IgD-negative memory B cell (primary cell): Measurements from ENCODE around the gene ATP2A2. TPM values are rescaled to one million over a fixed set of nuclear protein-coding genes. Genes with fewer than 3 reads are reported as not detected.
"Not testable (repeated sequence)": the region's sequence is repeated elsewhere in the genome, so short reads cannot be mapped to it uniquely, and the experiment has no call there.

Source experiments
- H3K27ac Mint-ChIP-seq, 3 donors: one replicate each; pipeline ENCODE4 v1.8.0; 2020 to 2022; ENCODE audit warnings: mild to moderate bottlenecking in 3 of 3, mixed read lengths in 3 of 3, moderate library complexity in 1 of 3
- H3K27me3 Mint-ChIP-seq: one replicate; pipeline ENCODE4 v1.8.0; 2021; ENCODE audit warnings: mixed read lengths
- H3K36me3 Mint-ChIP-seq: one replicate; pipeline ENCODE4 v1.8.0; 2020; ENCODE audit warnings: mild to moderate bottlenecking, mixed read lengths
- H3K4me1 Mint-ChIP-seq, 3 donors: one replicate each; pipeline ENCODE4 v1.8.0; 2020 to 2022; ENCODE audit warnings: mixed read lengths in 3 of 3, mild to moderate bottlenecking in 1 of 3
- H3K4me3 Mint-ChIP-seq, 4 donors: one replicate each; pipeline ENCODE4 v1.8.0; 2020 to 2022; ENCODE audit warnings: mild to moderate bottlenecking in 4 of 4, mixed read lengths in 4 of 4, moderate library complexity in 3 of 4
- H3K9me3 Mint-ChIP-seq, 3 donors: one replicate each; pipeline ENCODE4 v1.8.0; 2020 to 2021; ENCODE audit warnings: mixed read lengths in 3 of 3, mild to moderate bottlenecking in 1 of 3
- polyA plus RNA-seq: library from polyadenylated mRNA; unstranded; fragments of 300-500 nt; fragmentation: Illumina TruSeq; gene quantifications from one replicate; pipeline ENCODE4 v1.2.3, GENCODE V29; 2021

Gene ATP2A2
- polyA plus RNA-seq, 1 donor from 2014 or later: 3.5 TPM

DNA sequence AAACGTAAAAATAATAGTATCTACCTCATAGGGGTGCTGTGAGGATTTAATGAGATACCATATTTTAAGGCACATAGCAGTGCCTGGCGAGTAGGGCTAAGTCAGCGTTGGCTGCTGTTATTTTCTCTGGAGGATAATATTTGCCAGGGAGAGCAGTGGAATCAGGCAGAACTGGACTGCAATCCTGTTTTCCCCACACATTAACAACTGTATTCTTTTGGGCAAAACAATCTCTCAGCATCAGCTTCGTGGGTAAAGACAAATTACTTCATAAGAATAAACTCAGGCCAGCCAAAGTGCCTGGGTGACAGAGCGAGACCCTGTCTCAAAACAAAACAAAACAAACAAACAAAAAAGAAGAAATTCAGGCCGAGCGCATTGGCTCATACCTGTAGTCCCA, 29.7 kb upstream of the ATP2A2 start:
- Mint-ChIP-seq H3K4me1 (no peaks in the 10 kb centered on the region), H3K27ac (no peak overlapping the region)

DNA sequence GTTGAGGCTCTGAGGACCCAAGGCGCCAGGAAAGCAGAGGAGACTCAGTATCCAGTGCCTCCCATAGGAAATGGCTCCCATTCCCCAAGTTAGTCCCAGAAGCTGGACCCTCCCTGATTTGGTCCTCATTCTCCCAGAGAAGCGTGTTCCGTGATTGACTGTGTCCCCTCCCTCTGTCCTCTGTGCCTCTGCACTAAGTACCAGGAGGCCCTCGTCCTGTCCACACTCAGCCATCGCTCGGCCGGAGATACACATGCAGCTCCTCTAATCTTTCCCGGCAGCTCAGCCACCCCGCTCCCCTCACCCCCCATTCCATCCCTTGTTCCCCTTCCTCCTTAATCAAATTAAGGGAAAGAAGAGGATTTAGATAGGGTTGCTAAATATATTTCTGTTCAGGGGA, 28.3 kb upstream of the ATP2A2 start:
- no peak overlapping the region for H3K27ac Mint-ChIP-seq
- no peaks in the 10 kb centered on the region for H3K36me3 Mint-ChIP-seq
- H3K9me3 Mint-ChIP-seq: no peaks in the 10 kb centered on the region
- H3K4me1 Mint-ChIP-seq: no peaks in the 10 kb centered on the region
- H3K4me3 Mint-ChIP-seq: no peak overlapping the region
- H3K27me3 Mint-ChIP-seq: no peaks in the 10 kb centered on the region

More for the DNA sequence above, 29.7 kb upstream of the ATP2A2 start:
- H3K27me3 Mint-ChIP-seq: no peaks in the 10 kb centered on the region
- H3K9me3 Mint-ChIP-seq: no peaks in the 10 kb centered on the region
- H3K36me3 Mint-ChIP-seq: no peaks in the 10 kb centered on the region
- no peak overlapping the region for H3K4me3 Mint-ChIP-seq

GRCh38 chr12:110253176-110253575, 27.9 kb upstream of the ATP2A2 start:
- no peak overlapping the region for H3K27ac Mint-ChIP-seq
- no peaks in the 10 kb centered on the region for H3K9me3 Mint-ChIP-seq
- H3K4me1 Mint-ChIP-seq: no peaks in the 10 kb centered on the region
- H3K4me3 Mint-ChIP-seq: no peak overlapping the region
- H3K36me3 Mint-ChIP-seq: no peaks in the 10 kb centered on the region
- H3K27me3 Mint-ChIP-seq: no peaks in the 10 kb centered on the region

- no peaks in the 10 kb centered on the region for H3K9me3 Mint-ChIP-seq
- no peaks in the 10 kb centered on the region for H3K36me3 Mint-ChIP-seq
- no peaks in the 10 kb centered on the region for H3K27me3 Mint-ChIP-seq
- H3K27ac Mint-ChIP-seq: no peak overlapping the region
- peak overlapping the region in 1 of 4 donors; percentile 58 for H3K4me3 Mint-ChIP-seq
- H3K4me1 Mint-ChIP-seq: no peaks in the 10 kb centered on the region
These were observed 26.0 kb upstream of the ATP2A2 start for GRCh38 chr12:110254971-110255540.

DNA sequence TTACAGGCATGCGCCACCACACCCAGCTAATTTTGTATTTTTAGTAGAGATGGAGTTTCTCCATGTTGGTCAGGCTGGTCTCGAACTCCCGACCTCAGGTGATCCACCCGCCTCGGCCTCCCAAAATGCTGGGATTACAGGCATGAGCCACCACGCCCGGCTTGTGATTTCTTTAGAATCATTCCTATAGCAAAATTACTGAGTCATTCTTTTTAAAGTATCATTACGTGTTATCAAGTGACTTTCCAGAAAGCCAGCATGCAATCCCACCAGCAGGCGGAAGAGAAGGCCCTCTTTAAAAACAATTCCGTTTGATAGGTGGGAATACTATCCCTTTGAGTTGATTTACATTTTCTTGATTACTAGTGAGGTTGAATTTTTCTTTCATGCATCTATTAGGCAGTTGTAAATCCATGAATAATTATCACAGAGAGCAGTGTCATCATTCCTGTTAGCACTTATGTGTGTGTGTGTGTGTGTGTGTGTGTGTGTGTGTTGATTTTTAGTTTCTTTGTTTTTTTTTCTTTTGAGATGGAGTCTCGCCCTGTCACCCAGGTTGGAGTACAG, 25.1 kb upstream of the ATP2A2 start:
- not testable (repeated sequence) for H3K27me3 Mint-ChIP-seq, H3K9me3 Mint-ChIP-seq, H3K4me1 Mint-ChIP-seq, H3K36me3 Mint-ChIP-seq, H3K27ac Mint-ChIP-seq, H3K4me3 Mint-ChIP-seq

- H3K27ac Mint-ChIP-seq: no peak overlapping the region
- H3K9me3 Mint-ChIP-seq: no peaks in the 10 kb centered on the region
- no peaks in the 10 kb centered on the region for H3K4me1 Mint-ChIP-seq
- no peaks in the 10 kb centered on the region for H3K27me3 Mint-ChIP-seq
- H3K4me3 Mint-ChIP-seq: no peak overlapping the region
- H3K36me3 Mint-ChIP-seq: no peaks in the 10 kb centered on the region
These were observed 24.1 kb upstream of the ATP2A2 start for GRCh38 chr12:110256780-110257431.

- Mint-ChIP-seq H3K4me3 (no peak overlapping the region), H3K27me3 (no peaks in the 10 kb centered on the region), H3K36me3 (no peaks in the 10 kb centered on the region), H3K27ac (no peak overlapping the region), H3K9me3 (no peaks in the 10 kb centered on the region), H3K4me1 (no peaks in the 10 kb centered on the region)
These were observed 22.6 kb upstream of the ATP2A2 start for GRCh38 chr12:110258466-110258865.

DNA sequence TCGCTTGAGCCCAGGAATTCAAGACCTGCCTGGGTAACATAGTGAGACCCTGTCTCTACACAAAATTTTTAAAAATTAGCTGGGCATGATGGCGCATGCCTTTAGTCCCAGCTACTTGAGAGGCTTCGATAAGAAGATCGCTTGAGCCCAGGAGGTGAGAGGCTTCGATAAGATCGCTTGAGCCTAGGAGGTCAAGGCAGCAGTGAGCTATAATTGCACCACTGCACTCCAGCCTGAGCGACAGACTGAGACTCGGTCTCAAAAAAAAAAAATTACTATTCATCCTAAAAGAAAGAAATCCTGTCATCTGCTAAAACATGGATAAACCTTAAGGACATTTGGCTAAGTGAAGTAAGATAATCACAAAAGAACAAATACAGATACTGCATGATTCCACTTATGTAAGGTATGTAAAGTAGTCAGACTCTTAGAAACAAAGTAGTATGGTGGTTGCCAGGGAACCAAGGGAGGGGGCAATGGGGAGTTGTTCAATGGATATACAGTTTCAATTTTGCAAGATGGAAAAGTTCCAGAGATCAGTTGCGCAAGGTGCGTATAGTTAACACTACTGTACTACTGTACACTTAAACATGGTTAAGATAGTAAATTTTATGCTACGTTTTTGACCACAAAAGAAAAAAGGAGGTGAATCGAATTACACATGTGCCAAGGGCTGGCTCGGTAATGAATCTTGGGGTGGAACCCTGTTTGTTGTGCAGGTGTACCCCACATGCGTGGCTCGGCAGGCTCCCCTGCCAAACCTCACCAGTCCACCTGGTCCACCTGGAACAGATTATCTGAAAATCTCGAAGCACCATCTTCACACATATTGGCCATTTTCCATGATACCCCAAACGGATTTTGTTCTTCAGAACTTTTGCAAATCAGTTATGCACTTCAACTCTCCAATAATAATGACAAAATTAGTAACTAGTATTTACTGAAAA, 18.3 kb upstream of the ATP2A2 start:
- H3K4me1 Mint-ChIP-seq: no peaks in the 10 kb centered on the region
- no peaks in the 10 kb centered on the region for H3K36me3 Mint-ChIP-seq
- H3K9me3 Mint-ChIP-seq: no peaks in the 10 kb centered on the region
- no peaks in the 10 kb centered on the region for H3K27me3 Mint-ChIP-seq
- H3K27ac Mint-ChIP-seq: no peak overlapping the region
- H3K4me3 Mint-ChIP-seq: no peak overlapping the region

DNA sequence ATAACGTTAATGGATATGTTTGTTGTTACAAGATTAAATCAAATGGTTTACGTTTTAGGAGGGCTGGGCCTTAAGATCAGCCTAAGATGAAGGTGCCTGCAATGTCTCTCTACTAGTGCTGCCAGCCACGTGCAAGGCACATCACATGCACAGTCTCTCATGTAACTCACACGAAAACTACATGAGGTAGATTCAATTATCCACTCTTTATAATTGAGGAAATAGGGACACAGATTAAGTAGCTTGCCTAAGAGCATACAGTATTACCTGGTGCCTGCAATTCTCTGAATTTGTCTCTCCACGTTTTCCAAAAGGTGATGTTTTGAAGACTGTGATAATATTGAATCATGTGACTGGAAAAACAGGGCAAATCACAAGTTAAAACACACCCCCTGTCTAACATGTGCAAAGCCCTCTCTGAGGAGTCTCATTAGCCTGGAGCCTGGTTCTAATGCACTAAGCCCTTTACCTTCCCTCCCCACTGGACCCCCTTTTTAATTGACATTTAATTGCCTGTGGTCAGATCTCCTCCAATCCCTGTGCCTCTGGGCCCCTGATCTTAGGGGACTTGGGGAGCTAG, 14.6 kb upstream of the ATP2A2 start:
- Mint-ChIP-seq H3K9me3 (no peaks in the 10 kb centered on the region), H3K4me1 (no peaks in the 10 kb centered on the region), H3K27ac (no peak overlapping the region), H3K27me3 (peaks cover 4% of the 10 kb centered on the region), H3K36me3 (no peaks in the 10 kb centered on the region), H3K4me3 (no peak overlapping the region)

DNA sequence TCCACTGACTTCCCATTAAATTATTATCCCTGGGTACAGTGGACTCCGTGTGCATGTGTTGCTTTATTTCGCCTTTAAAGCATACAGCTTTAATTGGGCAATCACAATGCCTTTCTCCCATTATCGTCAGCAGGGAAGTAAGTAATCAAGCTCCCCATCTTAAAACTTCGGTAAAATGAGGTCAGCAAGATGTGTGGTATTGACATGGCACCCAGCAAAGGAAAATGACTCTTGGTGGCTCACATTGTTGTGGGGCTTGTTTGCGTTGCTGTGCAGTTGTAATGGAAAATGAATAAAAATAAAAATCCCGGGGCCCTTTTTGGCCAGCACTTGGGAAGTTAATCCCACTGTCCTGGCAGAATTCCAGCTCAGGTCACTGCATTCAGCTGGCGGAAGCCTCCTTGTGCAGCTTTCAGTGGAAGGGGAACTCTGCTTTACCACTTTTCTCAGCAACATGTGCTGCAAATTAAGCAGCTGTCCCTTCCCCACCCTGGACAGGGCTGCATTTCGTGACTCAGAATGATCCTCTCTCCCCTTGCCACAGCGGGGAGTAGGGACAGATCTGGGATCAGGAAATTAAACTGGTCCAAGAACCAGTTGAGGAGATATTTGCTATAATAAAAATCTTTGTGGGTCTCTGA, 13.9 kb upstream of the ATP2A2 start:
- no peaks in the 10 kb centered on the region for H3K36me3 Mint-ChIP-seq
- no peaks in the 10 kb centered on the region for H3K9me3 Mint-ChIP-seq
- H3K27me3 Mint-ChIP-seq: peaks cover 4% of the 10 kb centered on the region
- no peak overlapping the region for H3K27ac Mint-ChIP-seq
- H3K4me1 Mint-ChIP-seq: no peaks in the 10 kb centered on the region
- H3K4me3 Mint-ChIP-seq: no peak overlapping the region

DNA sequence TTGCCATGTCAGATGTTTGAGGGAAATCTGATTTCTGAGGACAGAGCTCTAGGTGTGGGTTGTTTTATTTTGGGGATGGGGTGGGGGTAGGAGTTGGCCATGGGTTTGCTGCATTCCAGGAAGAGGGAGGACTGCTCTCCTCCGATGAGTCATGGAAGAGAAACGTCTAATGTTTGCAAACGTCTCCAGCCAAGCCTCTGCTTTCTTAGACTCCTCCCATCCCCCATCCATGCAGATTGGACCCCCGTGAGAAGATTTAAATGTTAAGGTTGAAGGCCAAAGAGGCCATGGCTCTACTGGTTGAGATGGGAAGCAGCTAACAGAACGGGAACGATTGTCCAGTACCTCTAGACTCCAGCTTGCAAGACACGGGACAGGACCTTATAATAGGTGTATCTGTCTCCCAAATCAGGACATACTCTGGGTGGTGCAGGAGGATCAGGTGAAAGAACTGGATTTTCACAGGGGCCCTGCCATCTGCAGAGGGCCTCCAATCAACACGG, 11.4 kb upstream of the ATP2A2 start:
- no peaks in the 10 kb centered on the region for H3K36me3 Mint-ChIP-seq
- H3K4me1 Mint-ChIP-seq: no peaks in the 10 kb centered on the region
- H3K27me3 Mint-ChIP-seq: peaks cover 8% of the 10 kb centered on the region
- peak overlapping the region in 1 of 3 donors; percentile 34 for H3K27ac Mint-ChIP-seq
- no peaks in the 10 kb centered on the region for H3K9me3 Mint-ChIP-seq
- no peak overlapping the region for H3K4me3 Mint-ChIP-seq

DNA sequence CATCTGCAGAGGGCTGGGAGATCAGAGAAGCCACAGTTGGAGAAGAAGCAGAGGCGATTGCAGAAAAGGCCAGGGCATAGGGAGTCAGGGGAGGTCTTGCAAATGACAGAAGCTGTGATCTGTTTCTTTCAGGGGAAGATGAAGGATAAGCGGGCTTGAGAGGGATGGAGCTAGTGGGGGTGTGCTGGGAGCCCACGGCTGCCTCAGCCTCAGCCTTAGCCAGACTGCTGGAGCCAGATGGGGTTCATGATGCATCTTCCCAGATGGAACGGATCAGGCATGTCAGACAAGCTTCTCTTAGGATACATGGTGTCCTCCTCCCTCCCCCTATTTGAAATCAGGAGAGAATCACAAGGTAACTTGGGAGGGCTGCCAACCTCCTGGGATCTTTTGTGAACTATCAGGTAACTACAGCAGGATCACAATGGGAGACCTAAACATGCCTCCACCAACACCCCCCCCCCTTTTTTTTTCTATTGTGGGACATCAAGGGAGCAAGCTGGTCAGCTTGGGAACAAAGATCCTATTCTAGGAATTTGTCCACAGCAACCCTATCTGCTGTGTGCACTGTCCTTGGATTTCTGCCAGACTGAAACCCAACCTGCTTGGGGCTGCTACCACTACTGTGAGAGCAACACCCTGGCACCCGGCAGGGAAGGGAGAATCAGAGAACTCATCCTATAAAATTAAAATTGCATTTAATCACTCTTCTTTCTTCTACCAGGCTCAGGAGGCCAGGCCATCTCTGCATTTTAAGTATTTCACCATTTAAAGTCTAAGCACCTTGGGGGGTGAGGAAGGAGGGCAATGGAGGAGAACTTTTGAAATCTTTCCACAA, 10.7 kb upstream of the ATP2A2 start:
- no peak overlapping the region for H3K4me3 Mint-ChIP-seq
- peaks cover 1% of the 10 kb centered on the region for H3K36me3 Mint-ChIP-seq
- no peaks in the 10 kb centered on the region for H3K4me1 Mint-ChIP-seq
- peak overlapping the region in 1 of 3 donors; percentile 34 for H3K27ac Mint-ChIP-seq
- peaks cover 8% of the 10 kb centered on the region for H3K27me3 Mint-ChIP-seq
- H3K9me3 Mint-ChIP-seq: no peaks in the 10 kb centered on the region

DNA sequence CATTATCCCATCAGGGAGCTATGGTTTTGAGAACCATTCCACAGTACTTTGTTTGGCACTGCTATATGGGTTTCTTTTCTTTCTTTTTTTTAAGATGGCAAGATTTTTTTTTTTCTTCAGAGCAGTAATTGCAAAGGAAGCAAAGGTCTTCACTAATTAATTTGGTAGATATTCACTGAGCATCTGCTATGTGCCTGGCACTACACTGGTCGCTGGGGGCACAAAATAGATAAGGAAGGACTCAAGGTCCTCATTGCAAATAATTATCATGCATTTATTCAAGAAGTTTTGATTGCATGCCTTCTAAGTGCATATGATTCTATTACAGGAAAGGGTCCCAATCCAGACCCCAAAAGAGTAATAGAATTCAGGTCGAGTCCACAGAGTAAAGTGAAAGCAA, 10.0 kb upstream of the ATP2A2 start:
- peaks cover 8% of the 10 kb centered on the region for H3K27me3 Mint-ChIP-seq
- H3K4me3 Mint-ChIP-seq: no peak overlapping the region
- H3K9me3 Mint-ChIP-seq: no peaks in the 10 kb centered on the region
- H3K27ac Mint-ChIP-seq: no peak overlapping the region
- H3K36me3 Mint-ChIP-seq: peaks cover 1% of the 10 kb centered on the region
- no peaks in the 10 kb centered on the region for H3K4me1 Mint-ChIP-seq
